ENCODE data around the gene ARFGAP1. TPM values are rescaled to one million over a fixed set of nuclear protein-coding genes. Genes with fewer than 3 reads are reported as not detected.

Gene ARFGAP1
- total RNA-seq, 1 donor from 2014 or later = 81.6 TPM

DNA sequence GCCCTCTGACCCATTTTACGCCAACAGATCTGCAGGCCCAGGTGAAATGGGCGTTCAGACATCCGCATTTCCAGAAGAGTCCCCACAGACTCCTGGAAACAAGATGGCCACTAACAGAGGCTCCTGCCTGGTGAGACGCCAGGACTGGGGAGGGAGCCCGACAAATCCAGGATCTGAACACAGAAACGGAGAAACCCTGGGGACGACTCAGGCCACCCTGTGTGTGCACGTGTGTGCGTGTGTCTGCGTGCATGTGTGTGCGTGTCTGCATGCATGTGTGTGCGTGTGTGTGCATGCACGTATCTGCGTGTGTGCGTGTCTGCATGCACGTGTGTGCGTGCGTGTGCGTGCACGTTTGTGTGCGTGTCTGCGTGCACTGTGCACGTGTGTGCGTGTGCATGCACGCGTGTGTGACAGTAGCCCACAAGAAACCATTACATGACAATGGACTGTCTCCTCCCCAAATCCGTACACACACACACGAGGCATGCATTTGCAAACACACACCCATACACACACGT is 63.7 kb downstream of the ARFGAP1 start:
- intact Hi-C loops (cut with DNase I) = no loop called here
- ATAC-seq = no peak
- no peak for DNase-seq (ENCODE audit: low spot score)

- ATAC-seq (no peak), DNase-seq (ENCODE audit: low spot score) (no peak)
- intact Hi-C loops (cut with DNase I) = no loop called here
These were observed 65.3 kb downstream of the ARFGAP1 start for GRCh38 chr20:63337786-63338420.

Small RNA genes within 50 kb of the gene (microRNA-seq; reads per million reads assigned to microRNA genes)
- not detected for gene MIR3196
- not detected for gene MIR4326

Other genes with a start within 250 kb of the ARFGAP1 start
- gene YTHDF1, start 56.7 kb upstream of the ARFGAP1 start, total RNA-seq = 32.1 TPM
- gene BIRC7, start 36.9 kb upstream of the ARFGAP1 start, total RNA-seq = 26.0 TPM
- 3.0 TPM for gene NKAIN4, start 18.4 kb upstream of the ARFGAP1 start, total RNA-seq
- 0.22 TPM for gene COL20A1, start 20.4 kb downstream of the ARFGAP1 start, total RNA-seq
- gene CHRNA4, start 88.5 kb downstream of the ARFGAP1 start, total RNA-seq = 0.80 TPM
- not detected for gene KCNQ2, start 199.8 kb downstream of the ARFGAP1 start, total RNA-seq
- gene EEF1A2, start 226.3 kb downstream of the ARFGAP1 start, total RNA-seq = 0.45 TPM
- 257 TPM for gene PPDPF, start 248.0 kb downstream of the ARFGAP1 start, total RNA-seq

Measured in sciatic nerve (tissue), 2 donors.